Left ventricle myocardium inferior (tissue), 1 donor: ENCODE data around the gene FGFR3. TPM values are rescaled to one million over a fixed set of nuclear protein-coding genes. Genes with fewer than 3 reads are reported as not detected.

Experiments
- DNase-seq: peaks from one replicate; pipeline ENCODE4 v3.0.0-alpha.2; 2020
- H3K27ac ChIP-seq: fragments of 200-600 bp; replicated peaks from 2 replicates; pipeline ENCODE4 v1.8.0; 2021
- H3K27me3 ChIP-seq: fragments of 200-600 bp; 2 replicates; pipeline ENCODE4 v1.8.0; 2021; ENCODE audit warnings: low read depth
- H3K36me3 ChIP-seq: fragments of 200-600 bp; 2 replicates; pipeline ENCODE4 v1.8.0; 2021
- H3K4me1 ChIP-seq: fragments of 200-600 bp; 2 replicates; pipeline ENCODE4 v1.8.0; 2021
- H3K4me3 ChIP-seq: fragments of 200-600 bp; 2 replicates; pipeline ENCODE4 v1.8.0; 2021; ENCODE audit warnings: mild to moderate bottlenecking, moderate library complexity
- H3K9me3 ChIP-seq: fragments of 200-600 bp; replicated peaks from 2 replicates; pipeline ENCODE4 v1.8.0; 2021
- CTCF ChIP-seq: fragments of 200-600 bp; IDR thresholded peaks from 2 replicates; pipeline ENCODE4 v1.8.0; 2021; ENCODE audit warnings: antibody characterized with exemption, mild to moderate bottlenecking, borderline replicate concordance
- intact Hi-C: fragments of 100-400 bp; cut with micrococcal nuclease; formaldehyde crosslinking; loops from one replicate; pipeline ENCODE4 v1.11.0; 2022
- total RNA-seq: library from RNA; stranded (reverse); fragmentation: NEBNext Ultra II Directional; extraction: Animal tissue kit (Norgen Biotek cat#: 25700); gene quantifications from one replicate; pipeline ENCODE4 v1.2.1, GENCODE V29; 2021
- donor health status: DM: no; HTN: yes; CAD: no; lungs with severe emphysema.

FGFR3 gene
- total RNA-seq, 1 donor from 2014 or later = 3.5 TPM

- Histone ChIP-seq H3K4me3 (no peak overlapping the region), H3K4me1 (no peaks in the 10 kb centered on the region), H3K27ac (no peak overlapping the region), H3K36me3 (peaks cover 16% of the 10 kb centered on the region), H3K27me3 (no peaks in the 10 kb centered on the region), H3K9me3 (no peaks in the 10 kb centered on the region)
- intact Hi-C loops = loop anchor here (5.0 kb wide), 1 partner anchor 61 kb away; no protein-coding TSS in a partner anchor
- TF ChIP-seq CTCF = no peak
- no peak for DNase-seq
Observed at GRCh38 chr4:1808396-1808795, 15.3 kb downstream of the FGFR3 start.

GRCh38 chr4:1808851-1809753 lies 16.0 kb downstream of the FGFR3 start:
- H3K36me3 ChIP-seq = peaks cover 23% of the 10 kb centered on the region
- TF ChIP-seq CTCF = no peak
- H3K4me1 ChIP-seq = no peaks in the 10 kb centered on the region
- no peak for DNase-seq
- intact Hi-C loops = loop anchor here (5.0 kb wide), 1 partner anchor 62 kb away; no protein-coding TSS in a partner anchor
- H3K27ac ChIP-seq = no peak overlapping the region
- H3K4me3 ChIP-seq = no peak overlapping the region
- H3K27me3 ChIP-seq = no peaks in the 10 kb centered on the region
- H3K9me3 ChIP-seq = no peaks in the 10 kb centered on the region

GRCh38 chr4:1809754-1810502 lies 16.8 kb downstream of the FGFR3 start:
- Histone ChIP-seq H3K9me3 (no peaks in the 10 kb centered on the region), H3K4me1 (no peaks in the 10 kb centered on the region), H3K27ac (no peak overlapping the region), H3K27me3 (no peaks in the 10 kb centered on the region), H3K36me3 (peaks cover 31% of the 10 kb centered on the region), H3K4me3 (no peak overlapping the region)
- peak; percentile 84 for TF ChIP-seq CTCF
- intact Hi-C loops = loop anchor here (5.0 kb wide), 1 partner anchor 63 kb away; no protein-coding TSS in a partner anchor
- DNase-seq = peak; percentile 61

- H3K4me1 ChIP-seq = no peaks in the 10 kb centered on the region
- H3K27ac ChIP-seq = no peak overlapping the region
- H3K27me3 ChIP-seq = no peaks in the 10 kb centered on the region
- no peaks in the 10 kb centered on the region for H3K9me3 ChIP-seq
- H3K4me3 ChIP-seq = no peak overlapping the region
- H3K36me3 ChIP-seq = peaks cover 40% of the 10 kb centered on the region
- intact Hi-C loops = no loop called here
- no peak for TF ChIP-seq CTCF
- no peak for DNase-seq
Observed at GRCh38 chr4:1810765-1811164, 17.7 kb downstream of the FGFR3 start.

- no peaks in the 10 kb centered on the region for H3K27me3 ChIP-seq
- H3K4me3 ChIP-seq = no peak overlapping the region
- H3K27ac ChIP-seq = no peak overlapping the region
- H3K4me1 ChIP-seq = no peaks in the 10 kb centered on the region
- no peak for DNase-seq
- intact Hi-C loops = no loop called here
- no peak for TF ChIP-seq CTCF
- no peaks in the 10 kb centered on the region for H3K9me3 ChIP-seq
- H3K36me3 ChIP-seq = peaks cover 59% of the 10 kb centered on the region
Observed at GRCh38 chr4:1812720-1813119, 19.6 kb downstream of the FGFR3 start.
